HL-60 (cell line): ENCODE measurements around the gene RMND5B.

Source experiments
- GABPA ChIP-seq: IDR thresholded peaks from 2 replicates; pipeline ENCODE4 v1.6.1; 2012; ENCODE audit warnings: low read depth
- POLR2AphosphoS5 ChIP-seq: IDR thresholded peaks from 2 replicates; pipeline ENCODE4 v1.6.1; 2012; ENCODE audit warnings: low read depth
- SPI1 ChIP-seq: IDR thresholded peaks from 2 replicates; pipeline ENCODE4 v1.6.1; 2012; ENCODE audit warnings: low read depth, mild to moderate bottlenecking, borderline replicate concordance
- TF ChIP-seq, protein P1 (sequence below): IDR thresholded peaks from one replicate; pipeline ENCODE4 v1.5.1; 2011; ENCODE audit warnings: low read length, control low read depth, inconsistent platforms; ENCODE audit not compliant: insufficient read depth
- TF ChIP-seq, protein P2 (sequence below): IDR thresholded peaks from 2 replicates; pipeline ENCODE4 v1.6.1; 2012; ENCODE audit warnings: low read depth; ENCODE audit not compliant: insufficient replicate concordance

DNA sequence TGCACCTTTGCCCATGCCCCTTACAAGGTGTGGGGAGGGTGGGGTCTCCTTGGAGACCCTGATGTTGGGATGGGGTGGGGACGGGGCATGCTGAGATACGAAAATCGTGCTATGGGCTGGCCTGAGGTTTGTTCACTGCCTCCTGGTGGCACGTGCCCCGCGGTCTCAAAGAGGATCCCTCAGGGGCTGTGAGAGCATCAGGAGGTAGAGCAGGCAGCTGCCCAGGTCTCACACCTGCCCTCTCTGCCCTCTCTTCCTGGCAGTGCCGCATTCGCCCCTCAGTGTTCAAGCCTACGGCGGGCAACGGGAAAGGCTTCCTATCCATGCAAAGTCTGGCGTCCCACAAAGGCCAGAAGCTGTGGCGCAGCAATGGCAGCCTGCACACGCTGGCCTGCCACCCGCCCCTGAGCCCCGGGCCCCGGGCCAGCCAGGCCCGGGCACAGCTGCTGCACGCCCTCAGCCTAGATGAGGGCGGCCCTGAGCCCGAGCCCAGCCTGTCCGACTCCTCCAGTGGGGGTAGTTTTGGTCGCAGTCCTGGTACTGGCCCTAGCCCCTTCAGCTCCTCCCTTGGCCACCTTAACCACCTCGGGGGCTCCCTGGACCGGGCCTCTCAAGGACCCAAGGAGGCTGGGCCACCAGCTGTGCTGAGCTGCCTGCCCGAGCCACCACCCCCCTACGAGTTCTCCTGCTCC is 10.8 kb upstream of the RMND5B start:
- TF ChIP-seq, protein P1, sequence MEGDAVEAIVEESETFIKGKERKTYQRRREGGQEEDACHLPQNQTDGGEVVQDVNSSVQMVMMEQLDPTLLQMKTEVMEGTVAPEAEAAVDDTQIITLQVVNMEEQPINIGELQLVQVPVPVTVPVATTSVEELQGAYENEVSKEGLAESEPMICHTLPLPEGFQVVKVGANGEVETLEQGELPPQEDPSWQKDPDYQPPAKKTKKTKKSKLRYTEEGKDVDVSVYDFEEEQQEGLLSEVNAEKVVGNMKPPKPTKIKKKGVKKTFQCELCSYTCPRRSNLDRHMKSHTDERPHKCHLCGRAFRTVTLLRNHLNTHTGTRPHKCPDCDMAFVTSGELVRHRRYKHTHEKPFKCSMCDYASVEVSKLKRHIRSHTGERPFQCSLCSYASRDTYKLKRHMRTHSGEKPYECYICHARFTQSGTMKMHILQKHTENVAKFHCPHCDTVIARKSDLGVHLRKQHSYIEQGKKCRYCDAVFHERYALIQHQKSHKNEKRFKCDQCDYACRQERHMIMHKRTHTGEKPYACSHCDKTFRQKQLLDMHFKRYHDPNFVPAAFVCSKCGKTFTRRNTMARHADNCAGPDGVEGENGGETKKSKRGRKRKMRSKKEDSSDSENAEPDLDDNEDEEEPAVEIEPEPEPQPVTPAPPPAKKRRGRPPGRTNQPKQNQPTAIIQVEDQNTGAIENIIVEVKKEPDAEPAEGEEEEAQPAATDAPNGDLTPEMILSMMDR = no peak
- TF ChIP-seq GABPA (no peak), POLR2AphosphoS5 (no peak), SPI1 (no peak)
- TF ChIP-seq, protein P2, sequence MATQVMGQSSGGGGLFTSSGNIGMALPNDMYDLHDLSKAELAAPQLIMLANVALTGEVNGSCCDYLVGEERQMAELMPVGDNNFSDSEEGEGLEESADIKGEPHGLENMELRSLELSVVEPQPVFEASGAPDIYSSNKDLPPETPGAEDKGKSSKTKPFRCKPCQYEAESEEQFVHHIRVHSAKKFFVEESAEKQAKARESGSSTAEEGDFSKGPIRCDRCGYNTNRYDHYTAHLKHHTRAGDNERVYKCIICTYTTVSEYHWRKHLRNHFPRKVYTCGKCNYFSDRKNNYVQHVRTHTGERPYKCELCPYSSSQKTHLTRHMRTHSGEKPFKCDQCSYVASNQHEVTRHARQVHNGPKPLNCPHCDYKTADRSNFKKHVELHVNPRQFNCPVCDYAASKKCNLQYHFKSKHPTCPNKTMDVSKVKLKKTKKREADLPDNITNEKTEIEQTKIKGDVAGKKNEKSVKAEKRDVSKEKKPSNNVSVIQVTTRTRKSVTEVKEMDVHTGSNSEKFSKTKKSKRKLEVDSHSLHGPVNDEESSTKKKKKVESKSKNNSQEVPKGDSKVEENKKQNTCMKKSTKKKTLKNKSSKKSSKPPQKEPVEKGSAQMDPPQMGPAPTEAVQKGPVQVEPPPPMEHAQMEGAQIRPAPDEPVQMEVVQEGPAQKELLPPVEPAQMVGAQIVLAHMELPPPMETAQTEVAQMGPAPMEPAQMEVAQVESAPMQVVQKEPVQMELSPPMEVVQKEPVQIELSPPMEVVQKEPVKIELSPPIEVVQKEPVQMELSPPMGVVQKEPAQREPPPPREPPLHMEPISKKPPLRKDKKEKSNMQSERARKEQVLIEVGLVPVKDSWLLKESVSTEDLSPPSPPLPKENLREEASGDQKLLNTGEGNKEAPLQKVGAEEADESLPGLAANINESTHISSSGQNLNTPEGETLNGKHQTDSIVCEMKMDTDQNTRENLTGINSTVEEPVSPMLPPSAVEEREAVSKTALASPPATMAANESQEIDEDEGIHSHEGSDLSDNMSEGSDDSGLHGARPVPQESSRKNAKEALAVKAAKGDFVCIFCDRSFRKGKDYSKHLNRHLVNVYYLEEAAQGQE = no peak
